ENCODE results near the gene TPD52L1.

Gene TPD52L1

GRCh38 chr6:125246566-125246965 is 93.0 kb downstream of the TPD52L1 start:
- DNase-seq, result no peak

- no peak for DNase-seq
Observed at GRCh38 chr6:125248136-125248535, 94.6 kb downstream of the TPD52L1 start.

- DNase-seq, result no peak
Observed at GRCh38 chr6:125250511-125250910, 96.9 kb downstream of the TPD52L1 start.

GRCh38 chr6:125251516-125252220 is 98.1 kb downstream of the TPD52L1 start:
- no peak for DNase-seq

- no peak for DNase-seq
Observed at GRCh38 chr6:125252891-125253290, 99.3 kb downstream of the TPD52L1 start.

- no peak for DNase-seq
Observed at GRCh38 chr6:125253881-125254280, 100.3 kb downstream of the TPD52L1 start.

- DNase-seq, result no peak
Observed at GRCh38 chr6:125254321-125254720, 100.7 kb downstream of the TPD52L1 start.

- DNase-seq, result no peak
Observed at GRCh38 chr6:125255201-125255600, 101.6 kb downstream of the TPD52L1 start.

GRCh38 chr6:125257351-125257750 is 103.8 kb downstream of the TPD52L1 start:
- no peak for DNase-seq

GRCh38 chr6:125258651-125259353 is 105.2 kb downstream of the TPD52L1 start:
- DNase-seq, result no peak

GRCh38 chr6:125259354-125259736 is 105.8 kb downstream of the TPD52L1 start:
- no peak for DNase-seq

GRCh38 chr6:125262016-125263013 is 108.7 kb downstream of the TPD52L1 start:
- DNase-seq, result no peak

- no peak for DNase-seq
Observed at GRCh38 chr6:125264476-125264875, 110.9 kb downstream of the TPD52L1 start.

- no peak for DNase-seq
Observed at GRCh38 chr6:125267806-125268523, 114.4 kb downstream of the TPD52L1 start.

GRCh38 chr6:125268765-125269164 is 115.2 kb downstream of the TPD52L1 start:
- DNase-seq, result no peak

- DNase-seq, result no peak
Observed at GRCh38 chr6:125269328-125269985, 115.9 kb downstream of the TPD52L1 start.

- no peak for DNase-seq
Observed at GRCh38 chr6:125270380-125270779, 116.8 kb downstream of the TPD52L1 start.

- no peak for DNase-seq
Observed at GRCh38 chr6:125271486-125272159, 118.0 kb downstream of the TPD52L1 start.

- no peak for DNase-seq
Observed at GRCh38 chr6:125273251-125273650, 119.7 kb downstream of the TPD52L1 start.

- no peak for DNase-seq
Observed at GRCh38 chr6:125273965-125274364, 120.4 kb downstream of the TPD52L1 start.

- DNase-seq, result no peak
Observed at GRCh38 chr6:125274935-125275334, 121.4 kb downstream of the TPD52L1 start.
